HCT116 (cell line): ENCODE data around the gene MTARC2.

Source experiments
- ATF3 ChIP-seq: IDR thresholded peaks from 2 replicates; pipeline ENCODE4 v1.6.1; 2012
- CTCF ChIP-seq, 3 experiments: fragments of 200-600 bp in 1 of 3; sonication (generic) in 1 of 3; IDR thresholded peaks in 2 of 3; conservative IDR thresholded peaks in 1 of 3; 2 replicates each; pipeline ENCODE4 v1.5.1; 2012 to 2017; ENCODE audit warnings: low read depth in 2 of 3, low read length in 2 of 3, antibody characterized with exemption in 1 of 3, borderline replicate concordance in 1 of 3, control low read depth in 1 of 3, mild to moderate bottlenecking in 1 of 3, mixed read lengths in 1 of 3, mixed run types in 1 of 3, moderate library complexity in 1 of 3; ENCODE audit not compliant: insufficient read depth in 1 of 3
- EGR1 ChIP-seq: IDR thresholded peaks from 2 replicates; pipeline ENCODE4 v1.6.1; 2012; ENCODE audit warnings: low read depth
- ELF1 ChIP-seq: IDR thresholded peaks from 2 replicates; pipeline ENCODE4 v1.6.1; 2012; ENCODE audit warnings: low read depth, borderline replicate concordance
- EZH2 ChIP-seq: fragments of 200-600 bp; sonication (generic); IDR thresholded peaks from 2 replicates; pipeline ENCODE4 v1.6.1; 2017; ENCODE audit warnings: antibody characterized with exemption, mixed run types
- FOSL1 ChIP-seq: IDR thresholded peaks from 2 replicates; pipeline ENCODE4 v1.6.1; 2012; ENCODE audit warnings: low read depth
- JUND ChIP-seq: IDR thresholded peaks from 2 replicates; pipeline ENCODE4 v1.6.1; 2012
- POLR2A ChIP-seq: IDR thresholded peaks from 2 replicates; pipeline ENCODE4 v1.7.0; 2011; ENCODE audit warnings: borderline replicate concordance; ENCODE audit not compliant: insufficient read depth, insufficient read length; ENCODE audit errors: extremely low read depth
- POLR2AphosphoS5 ChIP-seq: IDR thresholded peaks from 2 replicates; pipeline ENCODE4 v1.6.1; 2011; ENCODE audit warnings: mild to moderate bottlenecking, low read depth, low read length, moderate library complexity
- RAD21 ChIP-seq: IDR thresholded peaks from 2 replicates; pipeline ENCODE4 v1.6.1; 2012; ENCODE audit warnings: low read depth, mild to moderate bottlenecking
- ZBTB33 ChIP-seq: IDR thresholded peaks from 2 replicates; pipeline ENCODE4 v1.6.1; 2011; ENCODE audit warnings: mild to moderate bottlenecking, low read length, moderate library complexity; ENCODE audit not compliant: insufficient replicate concordance; ENCODE audit errors: extremely low read depth
- ZNF274 ChIP-seq: fragments of 200-500 bp; sonication (Bioruptor generic); IDR thresholded peaks from 2 replicates; pipeline ENCODE4 v1.6.1; 2014; ENCODE audit warnings: mild to moderate bottlenecking, low read depth, low read length, inconsistent platforms

GRCh38 chr1:220818421-220819173, 70.5 kb downstream of the MTARC2 start:
- TF ChIP-seq POLR2A (no peak), CTCF (IDR thresholded peaks at IDR 0.05 in 2 of 3, conservative IDR thresholded peaks at IDR 0.05 in 1 of 3; ENCODE audit: borderline replicate concordance in 1 of 3, insufficient read depth in 1 of 3, low read depth in 2 of 3, low read length in 2 of 3) (no peak), RAD21 (no peak), ZNF274 (no peak), FOSL1 (no peak), EZH2 (no peak), EGR1 (no peak), ELF1 (no peak), ZBTB33 (no peak), JUND (no peak), POLR2AphosphoS5 (no peak), ATF3 (no peak)
